NCI-H2107 treated with DMSO at 0.1 percent for 48 hours (cell line): ENCODE measurements around the gene VSTM2L.

Source experiments
- DNase-seq: peaks from one replicate; lab custom pipeline; 2025; ENCODE audit not compliant: unreplicated experiment; lab: John Stamatoyannopoulos, UW

Gene VSTM2L

DNA sequence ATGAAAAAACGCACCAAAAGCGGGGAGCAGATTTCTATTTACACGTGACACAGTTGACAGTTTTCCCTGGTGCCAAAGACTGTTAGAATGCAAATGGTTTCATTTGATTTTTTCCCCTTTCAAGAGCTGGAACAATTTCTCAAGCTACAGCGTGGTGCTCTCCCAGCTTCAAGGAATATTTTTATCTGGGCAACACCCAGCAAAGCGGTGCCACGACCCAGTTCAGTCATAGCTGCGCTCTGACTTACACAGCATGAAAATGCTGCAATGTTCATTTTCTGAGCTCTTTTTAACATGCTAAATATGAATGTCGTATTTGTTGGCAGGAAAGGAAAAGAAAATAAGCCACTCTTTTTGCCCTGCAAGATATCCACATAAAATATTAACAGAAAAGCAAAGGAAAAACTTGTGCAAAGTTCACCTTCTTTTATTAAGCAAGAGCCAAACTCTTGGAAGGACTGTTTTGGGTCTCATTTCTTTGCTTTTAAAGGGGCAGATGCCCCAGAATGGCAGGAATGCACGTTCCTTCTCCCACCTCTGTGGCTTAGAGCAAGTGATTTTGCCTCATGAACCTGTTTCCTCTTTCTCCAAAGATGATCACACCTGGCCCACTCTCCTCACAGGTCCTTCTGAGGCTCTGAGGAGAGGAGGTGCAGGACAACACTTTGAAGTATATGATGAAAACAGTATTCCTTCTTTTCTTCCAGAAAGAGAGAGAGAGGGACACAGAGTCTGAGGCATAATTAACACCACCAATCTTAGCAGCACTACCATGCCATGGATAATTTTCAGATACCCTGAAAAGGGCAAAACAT, 83.3 kb downstream of the VSTM2L start:
- DNase-seq: no peak

DNA sequence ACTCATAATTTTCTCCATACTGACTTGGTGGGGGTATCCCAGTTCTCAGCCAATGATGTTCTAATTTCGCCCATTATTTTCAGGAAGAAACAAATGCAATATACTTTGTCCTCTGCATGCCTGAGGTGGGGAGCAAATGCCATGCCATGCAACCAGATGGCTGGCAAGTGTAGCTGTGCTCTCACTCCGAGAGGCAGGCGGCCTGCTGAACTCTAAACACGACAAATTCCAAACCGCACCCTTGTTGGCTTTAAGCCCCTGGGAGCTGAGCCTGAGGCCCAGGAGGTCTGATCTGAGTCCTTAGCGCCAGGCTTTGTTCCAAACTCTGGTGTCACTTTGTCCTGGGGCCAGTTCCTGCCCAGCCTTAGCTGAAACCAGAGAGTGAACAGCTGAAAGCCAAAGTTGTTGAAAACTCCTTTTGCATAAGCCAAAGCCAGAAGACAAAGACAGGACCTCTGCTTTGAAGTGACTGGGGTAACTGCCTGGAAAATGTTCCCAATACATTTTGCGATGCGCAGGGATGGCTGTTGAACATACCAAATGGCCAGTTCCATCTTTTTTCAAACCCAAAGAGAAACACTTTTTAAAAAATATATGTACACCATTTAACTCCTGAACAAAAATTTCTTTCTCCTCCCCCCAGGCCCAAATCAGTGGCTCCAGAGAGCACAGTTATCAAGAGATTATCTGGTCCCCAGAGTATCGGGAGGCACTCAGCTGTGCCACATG, 84.1 kb downstream of the VSTM2L start:
- peak; percentile 49 for DNase-seq

DNA sequence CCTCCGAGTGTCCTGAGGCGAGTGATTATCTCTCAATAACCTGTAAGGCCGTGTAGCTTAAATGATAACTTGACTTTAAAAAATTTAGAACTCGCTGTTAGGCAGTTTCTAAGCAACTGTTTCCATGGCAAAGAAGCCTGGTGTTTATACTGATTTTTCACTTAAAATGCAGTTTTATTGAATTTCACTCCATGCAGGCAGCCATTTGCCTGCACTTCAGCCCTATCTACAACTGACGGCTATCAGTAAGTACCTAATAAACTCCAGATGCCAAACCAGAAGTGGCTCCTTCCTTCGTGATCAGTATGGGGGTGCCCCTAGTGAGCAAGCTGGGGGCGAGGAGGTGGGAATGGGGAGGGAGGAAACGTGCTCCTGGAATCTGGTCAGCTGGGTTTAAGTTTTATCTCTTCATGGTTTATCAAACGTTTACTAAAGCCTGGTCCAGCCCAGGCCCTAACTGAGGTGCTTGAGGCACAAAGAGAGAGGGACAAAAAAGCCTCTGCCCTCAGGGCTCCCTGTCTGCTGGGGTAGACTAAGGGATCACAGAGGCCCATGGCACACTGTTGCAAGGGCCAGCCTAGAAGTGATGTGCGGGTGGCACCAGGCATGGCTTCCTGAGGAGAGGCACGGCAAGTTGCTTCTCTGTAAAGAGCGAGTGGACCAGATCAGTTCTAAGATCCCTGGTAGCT, 84.8 kb downstream of the VSTM2L start:
- no peak for DNase-seq

- DNase-seq: no peak
Measured at GRCh38 chr20:37988306-37988954, 85.5 kb downstream of the VSTM2L start.

DNA sequence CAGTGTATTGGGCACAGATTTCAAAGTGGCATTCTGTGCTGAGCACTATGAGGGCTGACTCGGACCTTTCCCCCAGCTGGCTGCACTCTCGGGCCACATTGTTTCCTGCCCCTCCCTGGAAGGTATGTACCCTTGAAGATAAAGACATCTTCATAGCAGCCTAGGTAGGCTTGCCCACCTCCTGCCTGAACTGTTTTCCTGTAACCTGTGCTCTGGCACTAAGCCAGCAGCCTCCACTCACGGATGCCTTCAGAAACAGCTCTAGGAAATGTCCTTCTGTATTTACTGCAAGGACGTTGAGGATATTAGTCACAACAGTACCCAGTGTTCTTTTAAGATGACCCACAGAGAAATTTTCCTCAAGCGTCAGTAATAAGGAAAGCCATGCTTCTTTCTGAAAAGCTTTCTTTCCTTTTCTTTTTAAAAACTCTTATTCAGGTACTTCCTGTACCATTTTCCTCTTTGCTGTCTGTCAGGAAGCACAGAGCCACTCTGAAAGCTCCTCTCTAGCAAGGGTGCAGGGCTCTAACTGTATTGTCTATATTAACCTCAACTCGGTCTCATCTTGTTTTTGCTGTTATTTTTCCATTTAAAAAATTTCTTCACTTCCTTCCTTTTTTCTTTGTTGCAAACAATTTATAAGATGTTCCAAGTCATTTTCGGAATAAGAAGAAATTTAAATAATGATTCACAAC, 86.8 kb downstream of the VSTM2L start:
- no peak for DNase-seq

DNA sequence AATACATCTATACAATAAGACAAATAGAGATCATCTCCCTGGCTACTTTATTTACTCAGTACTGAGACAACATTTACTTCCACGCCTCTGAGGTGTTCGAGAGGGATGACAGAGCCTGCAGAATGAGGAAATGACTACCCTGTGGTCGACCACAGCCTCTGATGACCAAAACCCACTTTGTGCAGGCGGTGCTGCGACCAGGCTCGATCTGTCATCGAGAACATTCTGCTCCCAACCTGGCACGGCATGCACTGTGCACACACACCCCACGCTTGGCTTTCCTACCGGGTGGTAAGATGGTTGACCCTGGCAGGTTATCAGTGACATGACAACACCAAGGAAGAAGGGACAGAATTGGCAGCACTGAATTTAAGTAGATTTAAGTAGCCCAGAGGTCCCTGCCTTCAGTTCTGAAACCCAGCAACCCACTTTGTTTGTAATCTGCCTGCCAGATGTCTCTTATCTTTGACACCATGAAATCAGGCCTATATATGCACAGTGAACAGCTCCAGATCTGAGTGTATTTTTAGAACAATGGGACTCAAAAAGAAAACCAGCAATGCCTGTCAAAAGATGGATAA, 87.7 kb downstream of the VSTM2L start:
- DNase-seq: no peak

GRCh38 chr20:37991157-37991866, 88.4 kb downstream of the VSTM2L start:
- DNase-seq: no peak

GRCh38 chr20:37991908-37992307, 89.0 kb downstream of the VSTM2L start:
- DNase-seq: no peak

DNA sequence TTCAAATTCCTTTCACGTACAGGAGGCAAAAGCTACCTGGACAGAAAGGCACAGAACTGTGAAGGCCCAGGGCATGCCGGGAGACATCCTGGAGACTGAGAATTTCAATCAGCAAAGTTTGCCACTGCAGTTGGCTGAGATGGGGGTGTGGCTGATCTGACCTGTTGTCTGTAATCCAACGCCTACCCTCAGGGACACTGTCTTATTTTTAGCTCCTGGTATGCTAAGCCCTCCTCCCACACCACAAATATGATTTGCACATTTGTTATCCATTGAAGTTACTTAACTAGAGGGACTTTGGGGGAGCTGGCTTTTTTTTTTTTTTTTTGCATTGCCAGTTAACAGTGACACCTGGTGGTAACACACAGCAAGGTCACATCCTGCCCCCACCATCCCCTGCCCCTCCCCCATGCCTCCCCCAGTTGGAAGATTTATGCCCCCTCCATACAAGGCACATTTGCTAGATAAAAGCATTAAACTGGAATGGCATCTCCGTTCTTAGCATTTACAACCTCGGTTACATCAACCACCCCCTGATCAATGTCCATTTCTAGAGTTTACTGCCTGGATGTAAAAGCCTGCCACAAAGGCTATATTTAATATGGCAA, 90.0 kb downstream of the VSTM2L start:
- DNase-seq: peak; percentile 18

DNA sequence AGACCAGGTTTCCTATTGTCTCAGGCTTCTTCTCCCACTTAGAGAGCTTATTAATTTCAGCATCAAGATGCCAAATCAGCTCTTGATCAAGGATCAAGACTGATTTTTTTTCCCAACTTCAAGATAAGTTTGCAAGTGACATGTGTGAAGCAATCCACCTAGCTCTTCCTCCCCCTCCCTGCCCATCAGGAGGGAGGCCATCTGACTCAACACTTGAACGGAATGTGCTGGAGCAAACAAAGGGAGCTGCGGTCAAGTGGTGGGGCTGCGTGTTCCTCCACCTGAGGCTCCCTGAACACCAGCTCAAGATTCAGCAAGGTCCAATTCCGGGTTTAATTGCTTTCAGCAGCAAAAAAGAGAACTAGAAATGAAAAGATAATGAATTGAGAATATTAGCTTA, 91.6 kb downstream of the VSTM2L start:
- no peak for DNase-seq
